ENCODE measurements around the gene SNUPN.
"Not testable (repeated sequence)": the region's sequence is repeated elsewhere in the genome, so short reads cannot be mapped to it uniquely, and the experiment has no call there.

Gene SNUPN

GRCh38 chr15:75637245-75638009, 11.9 kb upstream of the SNUPN start:
- DNase-seq (ENCODE audit: low read depth), result no peak

- no peak for DNase-seq (ENCODE audit: low read depth)
These were observed 10.5 kb upstream of the SNUPN start for GRCh38 chr15:75636026-75636425.

GRCh38 chr15:75633922-75634321, 8.4 kb upstream of the SNUPN start:
- DNase-seq (ENCODE audit: low read depth), result not testable (repeated sequence)

- DNase-seq (ENCODE audit: low read depth), result no peak
These were observed 6.4 kb upstream of the SNUPN start for GRCh38 chr15:75631935-75632334.

GRCh38 chr15:75622505-75622904, 3.0 kb downstream of the SNUPN start:
- DNase-seq (ENCODE audit: low read depth), result no peak

GRCh38 chr15:75620841-75621391, 4.6 kb downstream of the SNUPN start:
- no peak for DNase-seq (ENCODE audit: low read depth)

- DNase-seq (ENCODE audit: low read depth), result no peak
These were observed 5.3 kb downstream of the SNUPN start for GRCh38 chr15:75620058-75620820.

GRCh38 chr15:75616766-75617165, 8.8 kb downstream of the SNUPN start:
- no peak for DNase-seq (ENCODE audit: low read depth)

- DNase-seq (ENCODE audit: low read depth), result no peak
These were observed 18.5 kb downstream of the SNUPN start for GRCh38 chr15:75606711-75607699.

GRCh38 chr15:75606026-75606425, 19.5 kb downstream of the SNUPN start:
- no peak for DNase-seq (ENCODE audit: low read depth)

GRCh38 chr15:75599401-75599800, 26.1 kb downstream of the SNUPN start:
- DNase-seq (ENCODE audit: low read depth), result no peak

GRCh38 chr15:75598361-75598760, 27.2 kb downstream of the SNUPN start:
- DNase-seq (ENCODE audit: low read depth), result no peak

- no peak for DNase-seq (ENCODE audit: low read depth)
These were observed 27.7 kb downstream of the SNUPN start for GRCh38 chr15:75597667-75598341.

- no peak for DNase-seq (ENCODE audit: low read depth)
These were observed 28.7 kb downstream of the SNUPN start for GRCh38 chr15:75596703-75597345.

- no peak for DNase-seq (ENCODE audit: low read depth)
These were observed 31.2 kb downstream of the SNUPN start for GRCh38 chr15:75594276-75594675.

GRCh38 chr15:75591655-75592364, 33.7 kb downstream of the SNUPN start:
- no peak for DNase-seq (ENCODE audit: low read depth)

GRCh38 chr15:75590239-75590638, 35.3 kb downstream of the SNUPN start:
- no peak for DNase-seq (ENCODE audit: low read depth)

GRCh38 chr15:75589071-75589470, 36.5 kb downstream of the SNUPN start:
- DNase-seq (ENCODE audit: low read depth), result no peak

GRCh38 chr15:75586422-75586821, 39.1 kb downstream of the SNUPN start:
- not testable (repeated sequence) for DNase-seq (ENCODE audit: low read depth)

- DNase-seq (ENCODE audit: low read depth), result no peak
These were observed 41.4 kb downstream of the SNUPN start for GRCh38 chr15:75584121-75584520.
